IgD-negative memory B cell (primary cell): Measurements from ENCODE around the gene SLK. TPM values are rescaled to one million over a fixed set of nuclear protein-coding genes. Genes with fewer than 3 reads are reported as not detected.

Source experiments
- H3K27ac Mint-ChIP-seq, 3 donors: one replicate each; pipeline ENCODE4 v1.8.0; 2020 to 2022; ENCODE audit warnings: mild to moderate bottlenecking in 3 of 3, mixed read lengths in 3 of 3, moderate library complexity in 1 of 3
- H3K27me3 Mint-ChIP-seq: one replicate; pipeline ENCODE4 v1.8.0; 2021; ENCODE audit warnings: mixed read lengths
- H3K36me3 Mint-ChIP-seq: one replicate; pipeline ENCODE4 v1.8.0; 2020; ENCODE audit warnings: mild to moderate bottlenecking, mixed read lengths
- H3K4me1 Mint-ChIP-seq, 3 donors: one replicate each; pipeline ENCODE4 v1.8.0; 2020 to 2022; ENCODE audit warnings: mixed read lengths in 3 of 3, mild to moderate bottlenecking in 1 of 3
- H3K4me3 Mint-ChIP-seq, 4 donors: one replicate each; pipeline ENCODE4 v1.8.0; 2020 to 2022; ENCODE audit warnings: mild to moderate bottlenecking in 4 of 4, mixed read lengths in 4 of 4, moderate library complexity in 3 of 4
- H3K9me3 Mint-ChIP-seq, 3 donors: one replicate each; pipeline ENCODE4 v1.8.0; 2020 to 2021; ENCODE audit warnings: mixed read lengths in 3 of 3, mild to moderate bottlenecking in 1 of 3
- polyA plus RNA-seq: library from polyadenylated mRNA; unstranded; fragments of 300-500 nt; fragmentation: Illumina TruSeq; gene quantifications from one replicate; pipeline ENCODE4 v1.2.3, GENCODE V29; 2021

The SLK gene
- polyA plus RNA-seq, 1 donor from 2014 or later: 3.0 TPM

GRCh38 chr10:104040382-104040781 is 73.4 kb downstream of the SLK start:
- Mint-ChIP-seq H3K9me3 (peaks cover 0 to 2% (median 0%) of the 10 kb centered on the region in 3 donors), H3K27me3 (peaks cover 4% of the 10 kb centered on the region), H3K4me1 (no peaks in the 10 kb centered on the region), H3K36me3 (peaks cover 4% of the 10 kb centered on the region), H3K27ac (no peak overlapping the region), H3K4me3 (no peak overlapping the region)

GRCh38 chr10:104040862-104041789 is 74.2 kb downstream of the SLK start:
- Mint-ChIP-seq H3K9me3 (peaks cover 0 to 2% (median 0%) of the 10 kb centered on the region in 3 donors), H3K4me1 (no peaks in the 10 kb centered on the region), H3K36me3 (peaks cover 4% of the 10 kb centered on the region), H3K27ac (no peak overlapping the region), H3K4me3 (no peak overlapping the region), H3K27me3 (peaks cover 4% of the 10 kb centered on the region)

GRCh38 chr10:104041891-104042535 is 75.1 kb downstream of the SLK start:
- no peak overlapping the region for H3K4me3 Mint-ChIP-seq
- H3K36me3 Mint-ChIP-seq: peaks cover 4% of the 10 kb centered on the region
- H3K9me3 Mint-ChIP-seq: peaks cover 0 to 3% (median 0%) of the 10 kb centered on the region in 3 donors
- no peaks in the 10 kb centered on the region for H3K4me1 Mint-ChIP-seq
- H3K27ac Mint-ChIP-seq: no peak overlapping the region
- peaks cover 4% of the 10 kb centered on the region for H3K27me3 Mint-ChIP-seq

GRCh38 chr10:104043185-104043830 is 76.4 kb downstream of the SLK start:
- Mint-ChIP-seq H3K4me3 (peak overlapping the region in 1 of 4 donors; percentile 28), H3K36me3 (peaks cover 4% of the 10 kb centered on the region), H3K4me1 (no peaks in the 10 kb centered on the region), H3K27me3 (peaks cover 4% of the 10 kb centered on the region), H3K9me3 (peaks cover 0 to 3% (median 0%) of the 10 kb centered on the region in 3 donors), H3K27ac (no peak overlapping the region)

GRCh38 chr10:104043854-104044253 is 76.9 kb downstream of the SLK start:
- no peak overlapping the region for H3K27ac Mint-ChIP-seq
- peaks cover 0 to 3% (median 0%) of the 10 kb centered on the region in 3 donors for H3K9me3 Mint-ChIP-seq
- peaks cover 4% of the 10 kb centered on the region for H3K27me3 Mint-ChIP-seq
- H3K36me3 Mint-ChIP-seq: peaks cover 4% of the 10 kb centered on the region
- peak overlapping the region in 1 of 4 donors; percentile 28 for H3K4me3 Mint-ChIP-seq
- no peaks in the 10 kb centered on the region for H3K4me1 Mint-ChIP-seq

- H3K27me3 Mint-ChIP-seq: peaks cover 4% of the 10 kb centered on the region
- H3K4me1 Mint-ChIP-seq: no peaks in the 10 kb centered on the region
- no peak overlapping the region for H3K27ac Mint-ChIP-seq
- no peak overlapping the region for H3K4me3 Mint-ChIP-seq
- peaks cover 0 to 2% (median 0%) of the 10 kb centered on the region in 3 donors for H3K9me3 Mint-ChIP-seq
- peaks cover 2% of the 10 kb centered on the region for H3K36me3 Mint-ChIP-seq
These were observed 78.5 kb downstream of the SLK start for GRCh38 chr10:104045151-104046089.

- H3K4me1 Mint-ChIP-seq: no peaks in the 10 kb centered on the region
- H3K4me3 Mint-ChIP-seq: no peak overlapping the region
- no peak overlapping the region for H3K27ac Mint-ChIP-seq
- H3K27me3 Mint-ChIP-seq: peaks cover 2% of the 10 kb centered on the region
- peaks cover 0 to 2% (median 0%) of the 10 kb centered on the region in 3 donors for H3K9me3 Mint-ChIP-seq
- H3K36me3 Mint-ChIP-seq: peaks cover 2% of the 10 kb centered on the region
These were observed 79.7 kb downstream of the SLK start for GRCh38 chr10:104046651-104047050.

- Mint-ChIP-seq H3K27ac (no peak overlapping the region), H3K9me3 (peaks cover 0 to 2% (median 0%) of the 10 kb centered on the region in 3 donors), H3K36me3 (peaks cover 3% of the 10 kb centered on the region), H3K4me3 (no peak overlapping the region), H3K4me1 (no peaks in the 10 kb centered on the region), H3K27me3 (peaks cover 2% of the 10 kb centered on the region)
These were observed 82.7 kb downstream of the SLK start for GRCh38 chr10:104049504-104050250.

- Mint-ChIP-seq H3K27me3 (no peaks in the 10 kb centered on the region), H3K9me3 (no peaks in the 10 kb centered on the region), H3K36me3 (peaks cover 3% of the 10 kb centered on the region), H3K4me1 (no peaks in the 10 kb centered on the region), H3K27ac (peak overlapping the region in 1 of 3 donors; percentile 11), H3K4me3 (no peak overlapping the region)
These were observed 85.5 kb downstream of the SLK start for GRCh38 chr10:104052431-104052830.

GRCh38 chr10:104053201-104053600 is 86.3 kb downstream of the SLK start:
- Mint-ChIP-seq H3K36me3 (peaks cover 3% of the 10 kb centered on the region), H3K27me3 (no peaks in the 10 kb centered on the region), H3K27ac (no peak overlapping the region), H3K4me1 (no peaks in the 10 kb centered on the region), H3K9me3 (no peaks in the 10 kb centered on the region), H3K4me3 (peak overlapping the region in 1 of 4 donors; percentile 5)

GRCh38 chr10:104054430-104054829 is 87.5 kb downstream of the SLK start:
- Mint-ChIP-seq H3K9me3 (no peaks in the 10 kb centered on the region), H3K27me3 (no peaks in the 10 kb centered on the region), H3K4me3 (no peak overlapping the region), H3K4me1 (no peaks in the 10 kb centered on the region), H3K36me3 (peaks cover 3% of the 10 kb centered on the region), H3K27ac (no peak overlapping the region)

- no peak overlapping the region for H3K4me3 Mint-ChIP-seq
- no peak overlapping the region for H3K27ac Mint-ChIP-seq
- H3K4me1 Mint-ChIP-seq: no peaks in the 10 kb centered on the region
- no peaks in the 10 kb centered on the region for H3K9me3 Mint-ChIP-seq
- peaks cover 3% of the 10 kb centered on the region for H3K36me3 Mint-ChIP-seq
- no peaks in the 10 kb centered on the region for H3K27me3 Mint-ChIP-seq
These were observed 89.8 kb downstream of the SLK start for GRCh38 chr10:104056619-104057273.

GRCh38 chr10:104057717-104058116 is 90.8 kb downstream of the SLK start:
- no peak overlapping the region for H3K27ac Mint-ChIP-seq
- no peak overlapping the region for H3K4me3 Mint-ChIP-seq
- H3K9me3 Mint-ChIP-seq: no peaks in the 10 kb centered on the region
- peaks cover 3% of the 10 kb centered on the region for H3K36me3 Mint-ChIP-seq
- H3K4me1 Mint-ChIP-seq: no peaks in the 10 kb centered on the region
- H3K27me3 Mint-ChIP-seq: no peaks in the 10 kb centered on the region
